K562 (cell line): ENCODE data around the gene SRRT. TPM values are rescaled to one million over a fixed set of nuclear protein-coding genes. Genes with fewer than 3 reads are reported as not detected.
A peak's percentile ranks its signal among the peaks of the same experiment; 100 is the strongest.

Experiments used
- ATAC-seq: fragments of 200-7000 bp; cut with Tn5 transposase; 3 replicates; pipeline ENCODE4 v1.9.1; 2020; ENCODE audit warnings: moderate library complexity
- BruUV-seq: library from RNA; stranded (reverse); fragments of 400-500 nt; replicated peaks from 2 replicates; lab custom pipeline; 2021; lab: Mats Ljungman, UMichigan
- CTCF ChIA-PET: fragments of 300-600 bp; formaldehyde crosslinking; extraction: SDS; loops from one replicate; lab custom pipeline; 2021; ENCODE audit warnings: low intra/inter-chr PET ratio; lab: Yijun Ruan, JAX
- POLR2A ChIA-PET: fragments of 300-600, 350-650 bp; sonication (Branson Sonifier 250); formaldehyde crosslinking; extraction: SDS; loops from one replicate; lab custom pipeline; 2021; ENCODE audit warnings: antibody characterized with exemption, inconsistent platforms; lab: Yijun Ruan, JAX
- DNase-seq, 4 experiments: peaks; one replicate each; pipeline versions ENCODE4 v3.0.0 to v3.0.0-alpha.2; 2011 to 2018; ENCODE audit warnings: low spot score in 3 of 4, mixed read lengths in 3 of 4; ENCODE audit errors: extremely low read depth in 1 of 4
- FAIRE-seq: peaks from 2 replicates; lab custom pipeline; 2011; peaks lifted over from hg19 to GRCh38; lab: Jason Lieb, UNC
- H2AFZ ChIP-seq: 2 replicates; pipeline ENCODE4 v1.6.0; 2011; ENCODE audit warnings: low read depth, low read length, control low read depth, inconsistent platforms
- H3K27ac ChIP-seq: fragments of 200-600 bp; 3 replicates; pipeline ENCODE4 v1.8.0; 2011; ENCODE audit warnings: low read depth, mild to moderate bottlenecking, control low read depth, inconsistent platforms, low read length, moderate library complexity, mixed read lengths; ENCODE audit errors: extremely low read depth
- H3K27me3 ChIP-seq, 2 experiments: fragments of 300-600 bp in 1 of 2; 2 replicates in 1 of 2; 3 replicates in 1 of 2; pipeline versions ENCODE4 v1.6.0 to v1.8.0; 2011; ENCODE audit warnings: inconsistent platforms in 2 of 2, low read length in 2 of 2, mild to moderate bottlenecking in 1 of 2, mixed read lengths in 1 of 2, moderate library complexity in 1 of 2; ENCODE audit not compliant: control insufficient read depth in 2 of 2, insufficient read depth in 2 of 2
- H3K36me3 ChIP-seq: fragments of 300-600 bp; 3 replicates; pipeline ENCODE4 v1.8.0; 2011; ENCODE audit warnings: mild to moderate bottlenecking, low read length, inconsistent platforms; ENCODE audit not compliant: control insufficient read depth, insufficient read depth
- H3K4me1 ChIP-seq, 2 experiments: fragments of 200-600 bp in 1 of 2; replicated peaks in 1 of 2; 2 replicates in 1 of 2; 3 replicates in 1 of 2; pipeline versions ENCODE4 v1.5.1 to v1.8.0; 2011; ENCODE audit warnings: inconsistent platforms in 2 of 2, low read length in 2 of 2, mild to moderate bottlenecking in 1 of 2, mixed read lengths in 1 of 2, moderate library complexity in 1 of 2; ENCODE audit not compliant: control insufficient read depth in 2 of 2, insufficient read depth in 2 of 2
- H3K4me2 ChIP-seq: 2 replicates; pipeline ENCODE4 v1.6.1; 2011; ENCODE audit warnings: low read length, control low read depth, inconsistent platforms, mixed read lengths; ENCODE audit not compliant: insufficient read depth
- H3K4me3 ChIP-seq: fragments of 200-600 bp; sonication (generic), shearing (Covaris generic); 2 replicates; pipeline ENCODE4 v1.5.1; 2016; ENCODE audit warnings: control low read depth, inconsistent platforms
- H3K79me2 ChIP-seq: fragments of 200-600 bp; 3 replicates; pipeline ENCODE4 v1.8.0; 2011; ENCODE audit warnings: low read length, inconsistent platforms; ENCODE audit not compliant: control insufficient read depth, insufficient read depth
- H3K9ac ChIP-seq, 2 experiments: 2 replicates each; pipeline versions ENCODE4 v1.6.0 to v1.6.1; 2011; ENCODE audit warnings: low read depth in 2 of 2, low read length in 2 of 2, control low read depth in 1 of 2, inconsistent platforms in 1 of 2, mild to moderate bottlenecking in 1 of 2, mixed read lengths in 1 of 2; ENCODE audit not compliant: insufficient read depth in 1 of 2
- H3K9me1 ChIP-seq: one replicate; pipeline ENCODE4 v1.6.0; 2011; ENCODE audit warnings: inconsistent platforms, mild to moderate bottlenecking, low read length, moderate library complexity; ENCODE audit not compliant: control insufficient read depth, insufficient read depth
- H3K9me3 ChIP-seq: replicated peaks from 2 replicates; pipeline ENCODE4 v1.5.1; 2011; ENCODE audit warnings: low read depth, low read length, inconsistent platforms; ENCODE audit not compliant: control insufficient read depth, insufficient read depth
- H4K20me1 ChIP-seq: replicated peaks from 2 replicates; pipeline ENCODE4 v1.6.1; 2011; ENCODE audit warnings: low read length, inconsistent platforms, mixed read lengths; ENCODE audit not compliant: control insufficient read depth, insufficient read depth
- CHD7 ChIP-seq: fragments of 200-600 bp; sonication (generic); IDR thresholded peaks from one replicate; pipeline ENCODE4 v1.6.1; 2012; ENCODE audit warnings: mild to moderate bottlenecking, low read depth, low read length, inconsistent platforms
- MEIS2 ChIP-seq: fragments of 450-650 bp; IDR thresholded peaks from 2 replicates; pipeline ENCODE4 v1.6.1; 2014; ENCODE audit warnings: mild to moderate bottlenecking; ENCODE audit not compliant: partially characterized antibody
- PKNOX1 ChIP-seq: fragments of 450-650 bp; IDR thresholded peaks from 2 replicates; pipeline ENCODE4 v1.6.1; 2016
- whole genome bisulfite sequencing: fragments of 100-300 bp; shearing (Covaris generic); methylation state at CpG from one replicate; pipeline ENCODE4 v1.1.6; 2016; ENCODE audit warnings: low coverage, mixed read lengths; ENCODE audit not compliant: insufficient coverage; ENCODE audit errors: missing lambda C conversion rate; 5-methylcytosine and 5-hydroxymethylcytosine counted together
- in situ Hi-C: fragments of 300-500 bp; cut with MboI; formaldehyde crosslinking; loops from 4 replicates; pipeline ENCODE4 v1.15.0; 2018; ENCODE audit warnings: inconsistent platforms, mixed read lengths
- intact Hi-C: fragments of 100-400 bp; cut with micrococcal nuclease; formaldehyde crosslinking; loops from 2 replicates; pipeline ENCODE4 v1.14.2; 2022
- polyA plus RNA-seq, 8 experiments: library from polyadenylated mRNA; depleted of rRNA in 4 of 8; stranded (reverse) in 5 of 8; unstranded in 3 of 8; fragments of >200 nt; fragmentation: Nextera tagmentation in 2 of 8; fragmentation: Illumina TruSeq in 1 of 8; extraction: Ambion mirVana in 2 of 8; extraction: Trizol in 1 of 8; gene quantifications; 2 replicates each; pipeline versions ENCODE4 v1.2.1 to v1.2.3, GENCODE V29; 2011 to 2014; ENCODE audit warnings: inconsistent platforms in 1 of 8, missing spikeins in 1 of 8
- total RNA-seq, 7 experiments: library from RNA; depleted of rRNA in 6 of 7; stranded (reverse); fragments of >200 nt in 6 of 7; fragmentation: Illumina TruSeq in 2 of 7; extraction: Trizol in 2 of 7; gene quantifications; 2 replicates each; pipeline versions ENCODE4 v1.2.1 to v1.2.3, GENCODE V29; 2011 to 2021; ENCODE audit warnings: low replicate concordance in 1 of 7

Gene SRRT
- total and polyA plus RNA-seq, 9 of the 15 experiments (the other 6 are each of a cell fraction or from before 2014, with no cell fraction given), result 10.3 to 263 (median 84.4) TPM

GRCh38 chr7:100864263-100864845 is 10.5 kb upstream of the SRRT start:
- peaks cover 39% of the 10 kb centered on the region; the same call in 2 of the 3 replicates for H3K36me3 ChIP-seq
- H3K79me2 ChIP-seq, result peaks cover 28% of the 10 kb centered on the region
- no peaks in the 10 kb centered on the region for H4K20me1 ChIP-seq
- CTCF ChIA-PET, result no interaction called here
- no peaks in the 10 kb centered on the region for H3K9me3 ChIP-seq
- H3K9me1 ChIP-seq, result no peaks in the 10 kb centered on the region
- 76% methylated on average over 12 of the region's 12 CpGs for WGBS
- H3K27me3 ChIP-seq, result no peaks in the 10 kb centered on the region; a peak in 1 of 5 replicates
- FAIRE-seq (no peak), DNase-seq (no peak), ATAC-seq (no peak)
- H3K4me3 ChIP-seq, result no peak overlapping the region
- POLR2A ChIA-PET, result interaction anchor here (1.0 kb wide), 1 partner anchor 10 kb away, joined by 3 read pairs; no protein-coding TSS in a partner anchor
- in situ Hi-C loops, result no loop called here
- no peak overlapping the region for H2AFZ ChIP-seq
- H3K27ac ChIP-seq, result no peak overlapping the region
- no TSS peak for BruUV-seq
- H3K4me2 ChIP-seq, result no peak overlapping the region
- intact Hi-C loops, result no loop called here
- TF ChIP-seq MEIS2, result peak; percentile 53
- no peak for TF ChIP-seq CHD7
- TF ChIP-seq PKNOX1, result peak; percentile 73
- H3K4me1 ChIP-seq, result peaks cover 18 to 55% of the 10 kb centered on the region in 2 experiments
- peak overlapping the region in 1 of 2 experiments; percentile 84; a peak in 2 of 4 replicates for H3K9ac ChIP-seq
